KG1 (cell line): Measurements from ENCODE around the gene BLOC1S5.
A peak's percentile ranks its signal among the peaks of the same experiment; 100 is the strongest.

Experiments
- DNase-seq: peaks from one replicate; lab custom pipeline; 2025; lab: John Stamatoyannopoulos, UW

BLOC1S5 gene, protein sequence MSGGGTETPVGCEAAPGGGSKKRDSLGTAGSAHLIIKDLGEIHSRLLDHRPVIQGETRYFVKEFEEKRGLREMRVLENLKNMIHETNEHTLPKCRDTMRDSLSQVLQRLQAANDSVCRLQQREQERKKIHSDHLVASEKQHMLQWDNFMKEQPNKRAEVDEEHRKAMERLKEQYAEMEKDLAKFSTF

DNA sequence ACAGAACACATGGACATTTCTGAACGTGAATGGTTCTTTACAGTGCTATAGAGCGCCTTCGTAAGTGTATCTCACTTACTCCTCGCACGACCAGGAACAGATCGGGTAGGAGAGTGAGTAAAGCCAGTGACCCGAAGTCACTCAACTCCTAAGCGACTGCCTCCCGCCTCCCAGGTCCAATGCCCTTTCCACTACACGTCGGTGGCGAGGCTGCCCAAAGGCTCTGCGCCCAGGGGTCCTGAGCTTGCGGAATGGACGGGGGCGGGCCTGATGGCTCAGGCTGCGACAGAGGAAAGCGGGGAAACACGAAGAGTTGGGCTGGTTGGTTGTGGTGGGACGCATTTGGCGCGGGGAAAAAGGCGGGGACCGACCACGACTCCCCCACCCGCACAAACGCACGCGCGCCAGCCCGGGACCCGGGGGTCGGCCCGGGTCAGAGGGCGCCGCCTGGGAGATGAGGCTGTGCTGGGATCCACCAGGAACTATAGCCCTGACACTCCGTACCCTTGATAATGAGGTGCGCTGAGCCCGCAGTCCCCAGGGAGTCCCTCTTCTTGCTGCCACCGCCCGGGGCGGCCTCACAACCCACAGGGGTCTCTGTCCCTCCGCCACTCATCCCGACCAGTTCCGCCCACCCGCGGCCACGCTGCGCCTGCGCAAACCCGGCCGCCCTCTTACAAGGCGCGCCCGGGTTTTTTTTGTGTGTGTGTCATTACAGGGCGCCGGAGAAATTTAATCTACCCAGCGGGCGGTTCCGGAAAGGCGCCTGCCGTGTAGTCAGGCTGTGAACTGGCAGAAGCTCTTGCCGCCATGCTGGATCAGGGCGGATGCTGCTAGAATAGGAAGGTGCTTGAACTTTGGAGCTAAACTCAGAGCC, at the start of gene BLOC1S5:
Gene BLOC1S5, minus strand, starts transcription at position 629 of the 877 bp plus-strand sequence. Its CDS starts 13 bp downstream, at position 616.
- DNase-seq, result peak; percentile 95

GRCh38 chr6:8113131-8113654, 49.0 kb upstream of the BLOC1S5 start:
- no peak for DNase-seq

GRCh38 chr6:8110725-8111124, 46.5 kb upstream of the BLOC1S5 start:
- no peak for DNase-seq

DNA sequence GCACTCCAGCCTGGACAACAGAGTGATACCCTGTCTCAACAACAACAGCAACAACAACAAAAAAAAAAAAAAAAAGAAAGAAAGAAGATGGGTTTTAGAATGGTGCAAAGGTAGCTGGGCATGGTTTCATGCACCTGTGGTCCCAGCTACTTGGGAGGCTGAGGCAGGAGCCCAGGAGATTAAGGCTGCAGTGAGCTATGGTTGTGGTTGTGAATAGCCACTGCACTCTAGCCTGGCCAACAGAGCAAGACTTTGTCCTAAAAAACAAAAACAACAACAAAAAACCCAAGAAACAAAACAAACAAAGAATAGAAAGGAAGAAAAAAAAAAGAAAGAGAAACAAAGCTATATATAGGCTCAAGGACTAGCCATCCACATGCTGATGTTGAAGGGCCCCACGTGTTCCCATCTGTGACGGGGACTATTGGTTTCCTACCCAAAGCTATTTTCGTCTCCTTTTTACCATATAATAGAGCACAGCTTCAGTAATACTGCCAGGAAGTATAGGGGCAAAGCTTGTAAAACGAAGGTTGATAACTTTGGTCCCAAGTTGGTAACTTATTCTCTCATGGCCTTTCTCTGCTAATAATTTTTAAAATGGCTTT, 46.0 kb upstream of the BLOC1S5 start:
- DNase-seq, result no peak

DNA sequence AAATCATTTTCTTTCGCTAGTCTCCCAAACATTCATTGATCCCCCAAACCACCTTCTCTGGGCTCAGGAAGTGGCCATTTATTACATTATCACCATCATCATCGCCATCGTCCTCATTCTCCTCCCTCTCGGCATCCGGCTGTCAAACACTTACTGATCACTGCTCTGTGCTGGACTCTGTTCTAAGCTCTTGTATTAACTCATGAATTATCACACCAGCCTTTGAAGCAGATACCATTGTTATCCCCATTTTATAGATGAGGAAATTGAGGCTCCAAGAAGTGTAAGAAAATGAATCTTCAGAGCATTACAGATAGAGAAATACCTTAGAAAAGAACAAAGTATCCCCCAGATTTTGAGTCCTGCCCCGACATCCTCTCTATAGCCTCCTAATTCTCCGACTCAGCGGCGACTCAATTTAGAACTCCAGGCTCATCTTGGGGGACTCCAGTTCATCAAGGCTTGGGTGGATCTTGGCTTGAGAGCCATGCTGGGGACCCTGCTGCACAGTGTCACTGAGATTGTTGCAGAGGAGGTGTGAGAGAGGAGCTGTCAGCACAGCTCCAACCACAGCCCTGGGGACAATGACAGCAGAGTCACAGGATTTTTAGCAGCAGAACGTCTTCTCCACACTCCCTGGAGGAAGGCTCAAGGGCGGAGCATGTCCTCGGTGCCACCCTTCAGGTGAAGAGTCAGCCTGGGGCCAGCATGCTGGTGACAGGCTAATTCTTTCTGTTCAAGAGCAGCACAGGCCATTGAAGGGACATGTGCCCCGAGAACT, 44.8 kb upstream of the BLOC1S5 start:
- no peak for DNase-seq

GRCh38 chr6:8108031-8108660, 44.0 kb upstream of the BLOC1S5 start:
- no peak for DNase-seq

DNA sequence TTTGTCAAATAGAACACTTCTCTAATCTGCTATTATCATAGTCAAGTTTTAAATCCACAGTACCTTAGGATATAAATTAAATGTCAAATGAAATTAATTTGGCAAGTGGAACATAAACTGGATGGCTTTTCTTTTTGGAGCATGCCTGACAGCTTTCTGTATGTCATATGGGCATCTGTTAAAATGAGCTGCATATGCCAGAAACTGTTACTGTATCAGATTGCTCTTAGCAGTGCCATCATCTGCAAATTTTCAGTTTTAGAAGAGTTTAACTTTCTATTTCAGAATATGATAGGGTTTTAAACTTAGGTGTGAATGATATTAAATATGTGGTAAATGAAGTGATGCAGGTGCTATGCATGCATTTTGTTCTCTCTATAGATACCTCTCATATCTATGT, 41.6 kb upstream of the BLOC1S5 start:
- no peak for DNase-seq

DNA sequence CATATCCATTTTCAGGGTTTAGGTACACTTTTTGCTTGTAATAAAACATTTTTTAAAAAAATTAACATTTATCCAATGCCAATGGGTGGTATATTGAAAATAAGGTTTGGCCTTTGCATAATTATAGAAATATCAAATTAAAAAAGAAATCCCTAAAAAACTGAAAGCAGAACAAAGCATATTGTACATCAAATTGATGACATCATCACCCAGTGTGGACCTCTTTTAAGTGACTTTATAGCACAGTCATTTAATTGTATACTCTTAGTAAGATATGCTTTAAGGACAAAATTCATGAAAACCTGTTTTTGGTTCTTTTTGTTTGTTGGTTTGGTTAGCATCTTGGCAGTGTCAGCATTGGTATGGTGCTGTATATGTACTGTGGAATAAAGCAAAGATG, 39.5 kb upstream of the BLOC1S5 start:
- no peak for DNase-seq

DNA sequence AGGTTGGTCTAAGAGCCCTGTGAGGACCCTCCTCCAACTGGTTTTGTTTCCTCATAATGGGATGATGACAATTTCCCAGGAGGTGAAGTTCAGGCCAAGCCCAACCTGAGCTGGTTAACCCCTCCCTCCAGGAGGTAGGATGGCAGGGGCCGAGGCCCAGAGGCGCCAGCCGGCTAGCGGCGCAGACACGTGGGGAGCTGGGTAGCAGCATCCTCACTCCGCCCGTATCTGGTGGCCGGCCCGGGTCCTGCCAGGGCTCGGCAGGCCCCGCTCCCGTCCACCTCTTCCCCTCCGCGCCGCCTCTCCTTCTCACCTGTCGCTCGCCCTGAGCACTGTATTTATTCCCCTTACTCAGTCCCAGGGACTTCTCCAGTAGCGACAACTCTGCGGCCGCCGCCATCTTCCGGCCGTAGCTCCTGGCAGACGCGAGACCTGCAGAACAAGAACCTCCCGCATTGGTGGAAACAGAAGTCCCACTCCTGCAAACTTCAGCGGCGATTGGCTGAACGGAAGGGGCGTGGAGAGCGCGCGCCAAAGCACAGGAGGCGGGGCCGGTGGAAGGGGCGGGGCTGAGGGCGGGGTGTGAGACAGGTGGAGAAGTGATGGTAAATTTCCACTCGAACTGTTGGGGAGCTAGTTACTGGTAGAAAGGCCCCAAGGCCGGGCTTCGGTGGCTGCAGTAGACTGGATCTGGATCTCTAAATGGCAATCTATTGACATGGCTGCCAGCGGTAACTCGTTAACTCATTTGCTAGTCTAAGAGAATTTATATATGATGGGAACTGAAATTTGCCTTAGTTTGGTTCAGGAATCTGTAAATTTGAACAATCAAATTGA, 38.2 kb upstream of the BLOC1S5 start, which contains the start of gene EEF1E1:
Gene EEF1E1, minus strand, starts transcription at position 427 of the 837 bp plus-strand sequence. Its CDS starts 27 bp downstream, at position 400.
- peak; percentile 90 for DNase-seq

DNA sequence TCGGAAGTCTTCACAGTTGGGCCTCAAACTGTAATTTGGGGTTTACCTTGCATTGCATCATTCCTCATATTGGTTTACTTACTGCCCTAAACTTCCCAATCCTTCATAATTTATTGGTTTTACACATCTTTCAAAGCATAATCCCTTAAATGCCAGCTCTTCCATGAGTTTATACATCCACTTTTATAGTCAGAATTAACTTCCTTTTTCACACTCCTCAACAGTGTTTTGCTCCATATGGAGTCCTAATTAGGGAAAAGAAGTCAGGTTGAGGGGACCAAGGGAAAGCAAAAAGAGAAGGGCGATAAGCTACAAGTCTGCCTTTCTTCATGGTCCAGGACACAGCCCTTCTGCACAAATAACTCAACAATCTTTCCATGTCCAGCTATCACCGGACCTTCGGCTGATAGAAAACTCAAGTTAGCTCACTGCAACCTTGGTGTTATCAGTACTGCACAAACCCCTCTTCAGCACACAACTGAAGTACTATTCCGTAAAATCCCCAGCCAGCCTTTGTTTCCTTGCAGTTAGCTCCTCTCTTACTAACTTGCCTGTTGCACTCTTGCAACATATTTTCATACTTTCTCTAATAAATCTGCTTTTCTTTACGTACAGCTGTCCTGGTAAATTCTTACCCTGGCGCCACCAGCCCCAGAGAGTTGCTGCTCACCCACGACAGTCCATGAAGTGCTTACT, 36.1 kb upstream of the BLOC1S5 start:
- no peak for DNase-seq

- DNase-seq, result no peak
These were observed 26.5 kb upstream of the BLOC1S5 start for GRCh38 chr6:8090650-8091049.

- DNase-seq, result no peak
These were observed 24.7 kb upstream of the BLOC1S5 start for GRCh38 chr6:8088886-8089285.

GRCh38 chr6:8087870-8088754, 23.9 kb upstream of the BLOC1S5 start:
- no peak for DNase-seq

- no peak for DNase-seq
These were observed 22.6 kb upstream of the BLOC1S5 start for GRCh38 chr6:8086755-8087306.

DNA sequence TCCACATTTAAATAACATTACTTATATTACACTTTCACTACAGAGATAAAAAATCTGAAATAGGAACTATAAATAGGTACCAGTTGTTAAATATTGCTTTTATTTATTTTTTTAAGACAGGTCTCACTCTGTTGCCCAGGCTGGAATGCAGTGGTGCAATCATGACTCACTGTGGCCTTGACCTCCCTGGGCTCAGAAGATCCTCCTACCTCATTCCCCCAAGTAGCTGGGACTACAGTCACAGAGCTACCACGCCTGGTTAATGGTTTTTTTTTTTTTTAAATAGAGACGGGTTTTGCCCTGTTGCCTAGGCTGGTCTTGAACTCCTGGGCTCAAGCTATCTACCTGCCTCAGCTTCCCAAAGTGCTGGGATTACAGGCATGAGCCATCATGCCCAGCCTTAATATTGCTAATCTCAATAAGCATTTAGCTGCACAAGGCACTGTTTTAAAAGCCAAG, 20.9 kb upstream of the BLOC1S5 start:
- no peak for DNase-seq

- DNase-seq, result no peak
These were observed 20.4 kb upstream of the BLOC1S5 start for GRCh38 chr6:8084586-8084985.

- DNase-seq, result no peak
These were observed 19.0 kb upstream of the BLOC1S5 start for GRCh38 chr6:8082954-8083858.
